AG04449 (cell line): ENCODE results near the gene HIPK2.

Experiments
- CTCF ChIA-PET: fragments of 350-600 bp; formaldehyde crosslinking; extraction: SDS; loops from one replicate; lab custom pipeline; 2021; ENCODE audit warnings: antibody characterized with exemption; lab: Yijun Ruan, JAX
- POLR2A ChIA-PET: fragments of 400-600, 350-600 bp; formaldehyde crosslinking; extraction: SDS; loops from one replicate; lab custom pipeline; 2020; ENCODE audit warnings: antibody characterized with exemption, inconsistent platforms; lab: Yijun Ruan, JAX
- DNase-seq: peaks from one replicate; pipeline ENCODE4 v3.0.0-alpha.2; 2010; ENCODE audit warnings: low read depth, low spot score
- H3K4me3 ChIP-seq: 2 replicates; pipeline ENCODE4 v1.5.1; 2011; ENCODE audit warnings: low read depth, mild to moderate bottlenecking, control low read depth, low read length
- TF ChIP-seq, protein P1 (sequence below): IDR thresholded peaks from one replicate; pipeline ENCODE4 v1.5.1; 2011; ENCODE audit warnings: mild to moderate bottlenecking, moderate library complexity, low read length, control low read depth, inconsistent platforms; ENCODE audit not compliant: insufficient read depth; ENCODE audit errors: missing control alignments

HIPK2 gene

DNA sequence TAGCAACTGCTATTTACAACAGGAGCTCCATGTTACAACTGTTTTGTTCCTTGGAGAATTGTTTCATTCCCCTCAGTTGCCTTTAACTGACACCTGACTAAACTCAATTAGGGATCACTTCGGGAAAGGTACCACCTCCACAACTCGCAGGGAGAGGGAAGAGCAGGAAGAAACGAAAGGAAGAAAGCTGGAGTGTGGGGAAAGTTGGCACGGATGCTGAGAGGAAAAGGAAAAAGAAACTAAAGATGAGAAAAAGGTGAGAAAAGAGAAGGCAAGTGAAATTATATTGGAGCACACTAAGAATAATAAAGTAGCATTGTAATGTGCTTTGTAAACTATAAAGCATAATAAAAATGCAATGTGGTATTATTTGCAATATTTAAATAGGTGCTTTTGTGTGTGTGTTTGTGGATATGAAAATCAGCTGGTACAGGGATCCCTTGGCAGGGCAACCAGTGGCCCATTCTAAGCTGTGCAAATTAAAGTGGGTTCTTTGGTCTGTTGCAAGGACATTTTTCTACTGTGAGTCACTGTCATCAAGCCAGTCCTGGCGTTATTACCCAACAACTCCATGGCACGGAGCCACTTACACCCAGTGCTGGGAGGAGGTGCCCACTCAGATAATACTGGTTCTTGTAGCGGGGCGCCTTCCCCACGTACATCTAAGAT, 45.9 kb downstream of the HIPK2 start:
- DNase-seq, result no peak
- H3K4me3 ChIP-seq, result no peak overlapping the region
- TF ChIP-seq, protein P1, sequence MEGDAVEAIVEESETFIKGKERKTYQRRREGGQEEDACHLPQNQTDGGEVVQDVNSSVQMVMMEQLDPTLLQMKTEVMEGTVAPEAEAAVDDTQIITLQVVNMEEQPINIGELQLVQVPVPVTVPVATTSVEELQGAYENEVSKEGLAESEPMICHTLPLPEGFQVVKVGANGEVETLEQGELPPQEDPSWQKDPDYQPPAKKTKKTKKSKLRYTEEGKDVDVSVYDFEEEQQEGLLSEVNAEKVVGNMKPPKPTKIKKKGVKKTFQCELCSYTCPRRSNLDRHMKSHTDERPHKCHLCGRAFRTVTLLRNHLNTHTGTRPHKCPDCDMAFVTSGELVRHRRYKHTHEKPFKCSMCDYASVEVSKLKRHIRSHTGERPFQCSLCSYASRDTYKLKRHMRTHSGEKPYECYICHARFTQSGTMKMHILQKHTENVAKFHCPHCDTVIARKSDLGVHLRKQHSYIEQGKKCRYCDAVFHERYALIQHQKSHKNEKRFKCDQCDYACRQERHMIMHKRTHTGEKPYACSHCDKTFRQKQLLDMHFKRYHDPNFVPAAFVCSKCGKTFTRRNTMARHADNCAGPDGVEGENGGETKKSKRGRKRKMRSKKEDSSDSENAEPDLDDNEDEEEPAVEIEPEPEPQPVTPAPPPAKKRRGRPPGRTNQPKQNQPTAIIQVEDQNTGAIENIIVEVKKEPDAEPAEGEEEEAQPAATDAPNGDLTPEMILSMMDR, result no peak
- CTCF ChIA-PET, result interaction anchor here (0.7 to 1.9 kb wide), 2 partner anchors 85 to 275 kb away, joined by 3 to 4 read pairs; no protein-coding TSS in a partner anchor
- POLR2A ChIA-PET, result no interaction called here

DNA sequence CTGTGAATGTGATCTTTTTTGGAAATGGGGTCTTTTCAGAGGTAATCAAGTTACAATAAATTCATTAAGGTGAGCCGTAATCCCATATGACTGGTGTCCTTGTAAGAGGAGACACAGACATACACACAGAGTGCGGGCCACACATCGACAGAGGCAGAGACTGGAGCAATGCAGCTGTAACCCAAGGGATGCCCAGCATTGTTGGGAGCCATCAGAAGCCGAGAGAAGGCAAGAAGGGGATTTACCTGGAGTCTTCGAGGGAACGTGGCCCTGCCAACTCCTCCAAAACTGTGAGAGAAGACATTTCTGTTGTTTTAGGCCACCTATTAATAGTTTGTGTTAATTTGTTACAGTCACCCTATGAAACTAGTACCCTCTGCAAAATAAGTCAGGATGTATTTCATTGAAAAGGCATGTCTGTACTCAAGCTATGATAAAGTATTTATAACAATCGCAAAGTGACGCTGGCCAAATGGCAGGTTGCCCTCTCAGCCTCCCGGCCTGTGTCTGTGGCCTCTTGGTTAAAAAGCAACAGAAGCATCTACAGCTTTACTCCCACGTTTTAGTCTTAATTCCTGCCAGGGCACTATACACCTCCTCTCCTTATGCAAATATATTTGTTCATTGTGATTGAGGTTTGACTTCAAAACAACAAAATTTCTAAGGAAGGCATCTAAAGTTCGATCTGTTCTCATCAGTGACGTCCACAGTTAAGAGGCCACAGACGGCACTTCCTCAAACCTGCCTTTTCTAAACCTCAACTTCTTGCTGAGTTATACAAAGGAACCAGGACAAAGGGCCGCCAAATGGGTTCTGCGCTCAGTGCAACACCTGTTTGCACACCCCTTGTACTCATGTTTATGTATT, 46.8 kb downstream of the HIPK2 start:
- ChIA-PET CTCF (interaction anchor here (1.9 kb wide), 1 partner anchor 276 kb away, joined by 4 read pairs; no protein-coding TSS in a partner anchor), POLR2A (no interaction called here)
- TF ChIP-seq, protein P1, result no peak
- no peak overlapping the region for H3K4me3 ChIP-seq
- DNase-seq, result no peak

DNA sequence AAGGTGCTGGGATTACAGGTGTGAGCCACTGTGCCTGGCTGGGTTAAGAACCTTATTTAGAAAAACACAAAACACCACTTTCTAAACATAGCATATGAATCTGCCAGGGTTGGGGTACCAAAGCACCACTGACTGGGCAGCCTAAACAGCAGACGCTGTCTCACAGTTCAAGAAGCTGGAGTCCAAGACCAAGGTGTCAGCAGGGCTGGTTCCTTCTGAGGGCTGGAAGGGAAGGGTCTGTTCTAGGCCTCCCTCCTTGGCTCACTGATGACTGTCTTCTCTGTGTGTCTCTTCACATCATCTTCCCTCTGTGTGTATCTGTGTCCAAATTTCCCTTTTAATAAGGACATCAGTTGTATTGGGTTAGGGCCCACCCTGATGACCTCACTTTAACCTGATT, 49.6 kb downstream of the HIPK2 start:
- no peak overlapping the region for H3K4me3 ChIP-seq
- no peak for DNase-seq
- ChIA-PET POLR2A (no interaction called here), CTCF (no interaction called here)
- TF ChIP-seq, protein P1, result no peak

DNA sequence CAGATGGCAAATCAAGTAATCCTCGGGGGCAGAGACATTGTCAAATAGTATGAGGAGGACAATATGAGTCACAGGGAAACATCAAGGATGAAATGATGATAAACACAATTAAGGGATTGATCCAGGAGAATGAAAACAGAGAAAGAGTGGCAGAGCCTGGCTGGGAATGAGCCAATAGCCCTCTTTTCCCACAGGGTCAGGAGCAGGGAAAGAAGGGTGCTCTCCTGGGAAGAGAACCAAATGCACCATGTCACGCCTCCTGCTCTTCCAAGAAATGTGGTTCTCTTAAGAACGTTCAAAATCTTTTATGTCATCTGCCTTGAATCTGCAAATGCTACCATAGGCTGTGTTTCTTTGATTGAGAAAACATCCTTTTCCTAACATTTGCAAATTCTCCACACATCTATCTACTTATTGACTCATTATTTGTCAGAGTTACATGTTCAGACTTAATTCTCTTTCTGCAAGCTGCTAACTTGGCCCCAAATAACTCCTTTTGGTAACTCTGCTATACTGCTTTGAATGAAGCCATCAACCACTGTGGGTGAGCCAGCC, 50.6 kb downstream of the HIPK2 start:
- no peak for DNase-seq
- TF ChIP-seq, protein P1, result no peak
- no peak overlapping the region for H3K4me3 ChIP-seq
- CTCF ChIA-PET, result interaction anchor here (1.0 to 1.3 kb wide), 2 partner anchors 81 to 108 kb away, joined by 3 to 4 read pairs; no protein-coding TSS in a partner anchor
- POLR2A ChIA-PET, result interaction anchor here (0.6 kb wide), 1 partner anchor 25 kb away, joined by 3 read pairs; no protein-coding TSS in a partner anchor

DNA sequence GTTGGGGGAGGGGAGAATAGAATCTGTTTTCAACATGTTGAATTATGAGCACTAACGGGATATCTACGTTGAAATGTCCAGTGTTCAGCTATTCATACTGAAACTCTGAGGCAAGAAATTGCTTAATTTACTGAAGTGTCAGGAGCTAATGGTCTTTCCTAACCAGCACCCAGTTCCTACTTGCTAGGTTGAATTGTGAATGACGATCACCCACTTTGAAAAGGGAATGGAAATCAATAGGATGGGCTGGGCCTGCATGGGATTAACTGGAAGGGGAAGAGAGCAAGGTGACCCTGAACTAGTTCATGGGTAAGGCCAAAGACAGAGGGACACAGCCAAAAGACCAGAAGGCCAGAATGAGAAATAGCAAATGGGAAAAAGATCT, 51.3 kb downstream of the HIPK2 start:
- POLR2A ChIA-PET, result no interaction called here
- no peak for DNase-seq
- H3K4me3 ChIP-seq, result no peak overlapping the region
- CTCF ChIA-PET, result interaction anchor here (1.0 to 1.3 kb wide), 2 partner anchors 81 to 107 kb away, joined by 3 to 4 read pairs; no protein-coding TSS in a partner anchor
- TF ChIP-seq, protein P1, result no peak
